GM12891 (cell line): ENCODE measurements around the gene FUZ.
A peak's percentile ranks its signal among the peaks of the same experiment; 100 is the strongest.

ENCODE experiments used
- DNase-seq: peaks from one replicate; pipeline ENCODE4 v3.0.0; 2011; ENCODE audit warnings: low spot score; ENCODE audit not compliant: insufficient read length
- FAIRE-seq: peaks from 2 replicates; lab custom pipeline; 2011; peaks lifted over from hg19 to GRCh38; lab: Jason Lieb, UNC
- PAX5 ChIP-seq: IDR thresholded peaks from 2 replicates; pipeline ENCODE4 v1.6.1; 2011; ENCODE audit warnings: low read length, moderate library complexity, mild to moderate bottlenecking; ENCODE audit not compliant: insufficient read depth, severe bottlenecking
- POLR2A ChIP-seq: IDR thresholded peaks from 2 replicates; pipeline ENCODE4 v1.6.1; 2011; ENCODE audit warnings: low read depth, low read length, control low read depth
- POLR2AphosphoS5 ChIP-seq: IDR thresholded peaks from 2 replicates; pipeline ENCODE4 v1.6.1; 2011; ENCODE audit warnings: low read depth, low read length, control low read depth
- POU2F2 ChIP-seq: IDR thresholded peaks from 2 replicates; pipeline ENCODE4 v1.6.1; 2011; ENCODE audit warnings: low read depth, mild to moderate bottlenecking, control low read depth, low read length, moderate library complexity
- SPI1 ChIP-seq: IDR thresholded peaks from 2 replicates; pipeline ENCODE4 v1.6.1; 2011; ENCODE audit warnings: low read depth, low read length, control low read depth
- TAF1 ChIP-seq: IDR thresholded peaks from 2 replicates; pipeline ENCODE4 v1.6.1; 2011; ENCODE audit warnings: low read depth, low read length, control low read depth

Gene FUZ

GRCh38 chr19:49786376-49786820 is 26.7 kb downstream of the FUZ start:
- DNase-seq (no peak), FAIRE-seq (no peak)
- TF ChIP-seq TAF1 = no peak

- TF ChIP-seq PAX5 (no peak), TAF1 (no peak), SPI1 (no peak), POLR2A (no peak)
- DNase-seq (no peak), FAIRE-seq (no peak)
Observed at GRCh38 chr19:49782515-49782914, 30.6 kb downstream of the FUZ start.

- DNase-seq (no peak), FAIRE-seq (no peak)
- no peak for TF ChIP-seq SPI1
- TF ChIP-seq TAF1 = no peak
Observed at GRCh38 chr19:49781394-49781793, 31.7 kb downstream of the FUZ start.

GRCh38 chr19:49780861-49781260 is 32.2 kb downstream of the FUZ start:
- no peak for FAIRE-seq
- no peak for DNase-seq
- TF ChIP-seq PAX5 (no peak), POLR2AphosphoS5 (no peak), TAF1 (no peak), SPI1 (no peak), POLR2A (no peak), POU2F2 (no peak)

GRCh38 chr19:49779731-49780555 is 33.1 kb downstream of the FUZ start:
- TF ChIP-seq SPI1 (peak; percentile 84), PAX5 (no peak), TAF1 (no peak)
- FAIRE-seq (no peak), DNase-seq (no peak)

- FAIRE-seq (no peak), DNase-seq (no peak)
- no peak for TF ChIP-seq POLR2A
Observed at GRCh38 chr19:49776371-49776764, 36.7 kb downstream of the FUZ start.

- TF ChIP-seq POLR2AphosphoS5 = no peak
- TF ChIP-seq POU2F2 = no peak
- TF ChIP-seq POLR2A = no peak
- no peak for TF ChIP-seq PAX5
- no peak for DNase-seq
- no peak for FAIRE-seq
Observed at GRCh38 chr19:49775742-49776370, 37.2 kb downstream of the FUZ start.

- no peak for DNase-seq
- FAIRE-seq = no peak
- TF ChIP-seq POU2F2 (no peak), TAF1 (no peak), POLR2AphosphoS5 (no peak), PAX5 (no peak), SPI1 (no peak), POLR2A (no peak)
Observed at GRCh38 chr19:49774969-49775368, 38.1 kb downstream of the FUZ start.

- TF ChIP-seq POU2F2 = no peak
- TF ChIP-seq TAF1 = no peak
- TF ChIP-seq SPI1 = no peak
- no peak for TF ChIP-seq POLR2AphosphoS5
- TF ChIP-seq PAX5 = no peak
- no peak for TF ChIP-seq POLR2A
- DNase-seq (no peak), FAIRE-seq (no peak)
Observed at GRCh38 chr19:49773663-49774350, 39.3 kb downstream of the FUZ start.

GRCh38 chr19:49772850-49773432 is 40.2 kb downstream of the FUZ start:
- TF ChIP-seq POLR2A (no peak), SPI1 (no peak), PAX5 (no peak), POU2F2 (no peak), TAF1 (no peak), POLR2AphosphoS5 (no peak)
- DNase-seq = no peak
- FAIRE-seq = no peak
